Mesendoderm (in vitro differentiated cells): Measurements from ENCODE around the gene MB21D2.

Experiments
- DNase-seq: peaks from one replicate; pipeline ENCODE4 v3.0.0; 2013
- H2AK5ac ChIP-seq: 2 replicates; pipeline ENCODE4 v1.6.1; 2013; ENCODE audit warnings: low read length, inconsistent platforms
- H2BK120ac ChIP-seq: 2 replicates; pipeline ENCODE4 v1.6.1; 2013; ENCODE audit warnings: low read depth, mild to moderate bottlenecking, low read length, moderate library complexity, mixed read lengths
- H2BK15ac ChIP-seq: replicated peaks from 2 replicates; pipeline ENCODE4 v1.6.1; 2013; ENCODE audit warnings: low read depth, mild to moderate bottlenecking, moderate library complexity
- H2BK5ac ChIP-seq: 2 replicates; pipeline ENCODE4 v1.6.1; 2013; ENCODE audit warnings: low read length, inconsistent platforms
- H3K18ac ChIP-seq: 2 replicates; pipeline ENCODE4 v1.6.1; 2013; ENCODE audit warnings: mild to moderate bottlenecking, low read length, mixed read lengths
- H3K23ac ChIP-seq: one replicate; pipeline ENCODE4 v1.6.1; 2013; ENCODE audit warnings: low read length
- H3K27ac ChIP-seq: 2 replicates; pipeline ENCODE4 v1.5.1; 2013; ENCODE audit warnings: low read depth, mild to moderate bottlenecking, inconsistent platforms, low read length, moderate library complexity
- H3K27me3 ChIP-seq: 2 replicates; pipeline ENCODE4 v1.6.1; 2013; ENCODE audit warnings: low read length, control low read depth, mild to moderate bottlenecking, inconsistent platforms; ENCODE audit not compliant: insufficient read depth, poor library complexity
- H3K36me3 ChIP-seq: 2 replicates; pipeline ENCODE4 v1.6.1; 2013; ENCODE audit warnings: low read length, inconsistent platforms; ENCODE audit not compliant: control insufficient read depth, insufficient read depth
- H3K4ac ChIP-seq: one replicate; pipeline ENCODE4 v1.6.1; 2013; ENCODE audit warnings: low read depth, mild to moderate bottlenecking, low read length, moderate library complexity
- H3K4me1 ChIP-seq: 2 replicates; pipeline ENCODE4 v1.6.1; 2013; ENCODE audit warnings: low read depth, low read length, inconsistent platforms; ENCODE audit not compliant: control insufficient read depth
- H3K4me2 ChIP-seq: 2 replicates; pipeline ENCODE4 v1.6.1; 2013; ENCODE audit warnings: low read length
- H3K4me3 ChIP-seq: 2 replicates; pipeline ENCODE4 v1.5.1; 2013; ENCODE audit warnings: mild to moderate bottlenecking, low read length
- H3K56ac ChIP-seq: one replicate; pipeline ENCODE4 v1.6.1; 2013; ENCODE audit warnings: low read length
- H3K79me1 ChIP-seq: 2 replicates; pipeline ENCODE4 v1.6.1; 2013; ENCODE audit warnings: low read length, inconsistent platforms
- H3K79me2 ChIP-seq: 2 replicates; pipeline ENCODE4 v1.6.1; 2013; ENCODE audit warnings: mild to moderate bottlenecking, low read length; ENCODE audit not compliant: control insufficient read depth, insufficient read depth
- H3K9ac ChIP-seq: 2 replicates; pipeline ENCODE4 v1.6.1; 2013; ENCODE audit warnings: low read length, inconsistent platforms
- H4K5ac ChIP-seq: one replicate; pipeline ENCODE4 v1.6.1; 2013; ENCODE audit warnings: low read length
- H4K8ac ChIP-seq: one replicate; pipeline ENCODE4 v1.6.1; 2013; ENCODE audit warnings: low read depth, mild to moderate bottlenecking, control low read depth, low read length, moderate library complexity
- WGBS: extraction: QIAGEN DNeasy Blood & Tissue Kit; methylation state at CpG from one replicate; pipeline ENCODE4 v1.1.7; 2013; ENCODE audit warnings: low lambda C conversion rate, missing lambda C conversion rate; ENCODE audit not compliant: insufficient coverage; ENCODE audit errors: extremely low coverage; 5-methylcytosine and 5-hydroxymethylcytosine counted together

Gene MB21D2

GRCh38 chr3:192827863-192828594 is 89.6 kb downstream of the MB21D2 start:
- Histone ChIP-seq H3K4me1 (no peaks in the 10 kb centered on the region), H3K27ac (no peak overlapping the region), H3K79me2 (peaks cover 15% of the 10 kb centered on the region), H3K4me3 (no peak overlapping the region), H4K5ac (no peak overlapping the region), H3K18ac (no peak overlapping the region), H3K36me3 (no peaks in the 10 kb centered on the region), H2BK120ac (no peak overlapping the region), H2BK5ac (no peak overlapping the region), H3K79me1 (peaks cover 15% of the 10 kb centered on the region), H3K4me2 (no peak overlapping the region), H3K23ac (no peak overlapping the region), H4K8ac (no peak overlapping the region), H3K27me3 (no peaks in the 10 kb centered on the region), H3K4ac (no peak overlapping the region), H3K56ac (no peak overlapping the region), H2AK5ac (no peak overlapping the region), H3K9ac (no peak overlapping the region), H2BK15ac (no peak overlapping the region)
- no CpG with 5 or more reads among the region's 7 CpGs for WGBS
- no peak for DNase-seq

- Histone ChIP-seq H2BK120ac (no peak overlapping the region), H2AK5ac (no peak overlapping the region), H3K4me1 (peaks cover 2% of the 10 kb centered on the region), H3K36me3 (no peaks in the 10 kb centered on the region), H4K5ac (no peak overlapping the region), H3K27ac (no peak overlapping the region), H3K9ac (no peak overlapping the region), H3K27me3 (no peaks in the 10 kb centered on the region), H2BK15ac (no peak overlapping the region), H3K4ac (no peak overlapping the region), H3K23ac (no peak overlapping the region), H3K79me1 (peaks cover 17% of the 10 kb centered on the region), H4K8ac (no peak overlapping the region), H3K4me2 (no peak overlapping the region), H3K56ac (no peak overlapping the region), H2BK5ac (no peak overlapping the region), H3K18ac (no peak overlapping the region), H3K79me2 (peaks cover 16% of the 10 kb centered on the region), H3K4me3 (no peak overlapping the region)
- DNase-seq, result no peak
- WGBS, result no CpG with 5 or more reads among the region's 4 CpGs
These were observed 90.4 kb downstream of the MB21D2 start for GRCh38 chr3:192827208-192827607.

GRCh38 chr3:192826214-192827006 is 91.2 kb downstream of the MB21D2 start:
- no peak overlapping the region for H2AK5ac ChIP-seq
- H3K79me1 ChIP-seq, result peaks cover 13% of the 10 kb centered on the region
- H2BK15ac ChIP-seq, result no peak overlapping the region
- peaks cover 2% of the 10 kb centered on the region for H3K4me1 ChIP-seq
- no peak for DNase-seq
- no peak overlapping the region for H4K5ac ChIP-seq
- WGBS, result no CpG with 5 or more reads among the region's 4 CpGs
- no peak overlapping the region for H3K27ac ChIP-seq
- no peak overlapping the region for H3K18ac ChIP-seq
- H3K4me3 ChIP-seq, result no peak overlapping the region
- H4K8ac ChIP-seq, result no peak overlapping the region
- H3K4ac ChIP-seq, result no peak overlapping the region
- no peak overlapping the region for H2BK120ac ChIP-seq
- no peaks in the 10 kb centered on the region for H3K27me3 ChIP-seq
- no peaks in the 10 kb centered on the region for H3K36me3 ChIP-seq
- no peak overlapping the region for H3K9ac ChIP-seq
- H2BK5ac ChIP-seq, result no peak overlapping the region
- H3K79me2 ChIP-seq, result peaks cover 14% of the 10 kb centered on the region
- H3K56ac ChIP-seq, result no peak overlapping the region
- no peak overlapping the region for H3K4me2 ChIP-seq
- H3K23ac ChIP-seq, result no peak overlapping the region

GRCh38 chr3:192825657-192826200 is 91.9 kb downstream of the MB21D2 start:
- H3K27me3 ChIP-seq, result no peaks in the 10 kb centered on the region

GRCh38 chr3:192825216-192825615 is 92.4 kb downstream of the MB21D2 start:
- H3K27ac ChIP-seq, result no peak overlapping the region
- H2BK15ac ChIP-seq, result no peak overlapping the region
- no peak overlapping the region for H3K56ac ChIP-seq
- no peak overlapping the region for H3K18ac ChIP-seq
- no peaks in the 10 kb centered on the region for H3K36me3 ChIP-seq
- no peak overlapping the region for H2AK5ac ChIP-seq
- DNase-seq, result no peak
- no peak overlapping the region for H3K4me2 ChIP-seq
- H3K79me1 ChIP-seq, result peaks cover 12% of the 10 kb centered on the region
- H3K4me3 ChIP-seq, result no peak overlapping the region
- H4K5ac ChIP-seq, result no peak overlapping the region
- H2BK120ac ChIP-seq, result no peak overlapping the region
- peaks cover 10% of the 10 kb centered on the region for H3K79me2 ChIP-seq
- no peak overlapping the region for H3K9ac ChIP-seq
- peaks cover 2% of the 10 kb centered on the region for H3K4me1 ChIP-seq
- no peak overlapping the region for H3K23ac ChIP-seq
- no peak overlapping the region for H3K4ac ChIP-seq
- no peak overlapping the region for H2BK5ac ChIP-seq
- no peaks in the 10 kb centered on the region for H3K27me3 ChIP-seq
- H4K8ac ChIP-seq, result no peak overlapping the region
- WGBS, result no CpG with 5 or more reads among the region's 1 CpG

More at GRCh38 chr3:192825657-192826200, 91.9 kb downstream of the MB21D2 start:
- no CpG with 5 or more reads among the region's 2 CpGs for WGBS
- Histone ChIP-seq H3K4me3 (no peak overlapping the region), H3K9ac (no peak overlapping the region), H3K27ac (no peak overlapping the region), H2BK15ac (no peak overlapping the region), H3K36me3 (no peaks in the 10 kb centered on the region), H4K8ac (no peak overlapping the region), H2BK120ac (no peak overlapping the region), H2BK5ac (no peak overlapping the region), H3K18ac (no peak overlapping the region), H3K56ac (no peak overlapping the region), H4K5ac (no peak overlapping the region), H3K4ac (no peak overlapping the region), H3K79me1 (peaks cover 13% of the 10 kb centered on the region), H2AK5ac (no peak overlapping the region), H3K79me2 (peaks cover 12% of the 10 kb centered on the region), H3K4me1 (peaks cover 2% of the 10 kb centered on the region), H3K23ac (no peak overlapping the region), H3K4me2 (no peak overlapping the region)
- DNase-seq, result peak; percentile 42
